A549 (cell line): Measurements from ENCODE around the gene CENPE. TPM values are rescaled to one million over a fixed set of nuclear protein-coding genes. Genes with fewer than 3 reads are reported as not detected.

Source experiments
- ATAC-seq, 2 experiments: fragments of 200-7000 bp in 1 of 2; fragments of >200 bp in 1 of 2; cut with Nextera tagmentation in 1 of 2; cut with Tn5 transposase in 1 of 2; 3 replicates each; pipeline versions ENCODE4 v1.8.0 to v1.9.1; 2018 to 2020; ENCODE audit warnings: mild to moderate bottlenecking in 1 of 2, moderate library complexity in 1 of 2
- CTCF ChIA-PET: fragments of 300-600 bp; sonication (Branson Sonifier 250); formaldehyde crosslinking; extraction: SDS; loops from one replicate; lab custom pipeline; 2021; ENCODE audit warnings: antibody characterized with exemption, inconsistent platforms; lab: Yijun Ruan, JAX
- POLR2A ChIA-PET: fragments of 350-600 bp; formaldehyde crosslinking; extraction: SDS; loops from one replicate; lab custom pipeline; 2021; ENCODE audit warnings: antibody characterized with exemption, inconsistent platforms; lab: Yijun Ruan, JAX
- DNase-seq, 2 experiments: peaks; one replicate each; pipeline versions ENCODE4 v3.0.0 to v3.0.0-alpha.2; 2011 to 2016; ENCODE audit warnings: low read depth in 1 of 2, low spot score in 1 of 2
- FAIRE-seq: peaks from 2 replicates; lab custom pipeline; 2011; peaks lifted over from hg19 to GRCh38; lab: Jason Lieb, UNC
- H3K27ac ChIP-seq, 2 experiments: fragments of >200 bp; sonication (Bioruptor Twin); formaldehyde crosslinking; 3 replicates each; pipeline ENCODE4 v1.5.1; 2016 to 2017
- H3K4me1 ChIP-seq: fragments of >200 bp; sonication (Bioruptor Twin); formaldehyde crosslinking; 3 replicates; pipeline ENCODE4 v1.6.1; 2016
- H3K4me2 ChIP-seq: fragments of >200 bp; sonication (Bioruptor Twin); formaldehyde crosslinking; 3 replicates; pipeline ENCODE4 v1.6.1; 2016
- H3K4me3 ChIP-seq: fragments of >200 bp; sonication (Bioruptor Twin); formaldehyde crosslinking; 3 replicates; pipeline ENCODE4 v1.5.1; 2016
- H3K9me3 ChIP-seq: fragments of >200 bp; sonication (Bioruptor Twin); formaldehyde crosslinking; 3 replicates; pipeline ENCODE4 v1.6.1; 2016
- BCL3 ChIP-seq: fragments of >200 bp; sonication (Bioruptor Twin); formaldehyde crosslinking; IDR thresholded peaks from 3 replicates; pipeline ENCODE4 v1.6.1; 2016
- BHLHE40 ChIP-seq: IDR thresholded peaks from 2 replicates; pipeline ENCODE4 v1.6.1; 2012; ENCODE audit warnings: low read depth, low read length, inconsistent platforms
- CHD2 ChIP-seq: fragments of 150-350 bp; IDR thresholded peaks from 2 replicates; pipeline ENCODE4 v1.6.1; 2014; ENCODE audit warnings: low read length; ENCODE audit not compliant: partially characterized antibody
- CHD4 ChIP-seq: fragments of 200-600 bp; sonication (generic); IDR thresholded peaks from 2 replicates; pipeline ENCODE4 v1.6.1; 2016; ENCODE audit warnings: antibody characterized with exemption, mild to moderate bottlenecking, borderline replicate concordance
- EHF ChIP-seq: fragments of 250-450 bp; sonication (Bioruptor Pico); IDR thresholded peaks from 2 replicates; pipeline ENCODE4 v1.5.0; 2020; ENCODE audit warnings: mild to moderate bottlenecking
- EP300 ChIP-seq, 2 experiments: fragments of >200 bp; sonication (Bioruptor Twin); formaldehyde crosslinking; IDR thresholded peaks; 2 replicates in 1 of 2; 3 replicates in 1 of 2; pipeline ENCODE4 v1.6.1; 2016 to 2017
- FOSB ChIP-seq: fragments of 250-450 bp; sonication (Bioruptor Pico); IDR thresholded peaks from 2 replicates; pipeline ENCODE4 v1.5.0; 2020; ENCODE audit warnings: mild to moderate bottlenecking, moderate library complexity
- HEYL ChIP-seq: fragments of 250-450 bp; sonication (Bioruptor Pico); IDR thresholded peaks from 2 replicates; pipeline ENCODE4 v1.8.0; 2021; ENCODE audit warnings: mild to moderate bottlenecking, moderate library complexity
- HMGXB4 ChIP-seq: fragments of 250-450 bp; sonication (Bioruptor Pico); IDR thresholded peaks from 2 replicates; pipeline ENCODE4 v1.5.0; 2021; ENCODE audit warnings: mild to moderate bottlenecking, moderate library complexity, borderline replicate concordance
- HOXA7 ChIP-seq: fragments of 250-450 bp; sonication (Bioruptor Pico); IDR thresholded peaks from 2 replicates; pipeline ENCODE4 v1.5.0; 2020; ENCODE audit warnings: mild to moderate bottlenecking, moderate library complexity
- HOXB5 ChIP-seq: fragments of 250-450 bp; sonication (Bioruptor Pico); IDR thresholded peaks from 2 replicates; pipeline ENCODE4 v1.5.0; 2020; ENCODE audit warnings: mild to moderate bottlenecking, moderate library complexity
- JUN ChIP-seq, 2 experiments: fragments of >200 bp; sonication (Bioruptor Twin); formaldehyde crosslinking; IDR thresholded peaks; 2 replicates in 1 of 2; 3 replicates in 1 of 2; pipeline ENCODE4 v1.6.1; 2016 to 2017
- JUNB ChIP-seq: fragments of >200 bp; sonication (Bioruptor Twin); formaldehyde crosslinking; IDR thresholded peaks from 2 replicates; pipeline ENCODE4 v1.6.1; 2016
- KDM5A ChIP-seq: fragments of 200-600 bp; sonication (generic); IDR thresholded peaks from 2 replicates; pipeline ENCODE4 v1.6.1; 2016; ENCODE audit warnings: antibody characterized with exemption, mild to moderate bottlenecking
- MAFK ChIP-seq: fragments of 450-650 bp; IDR thresholded peaks from 2 replicates; pipeline ENCODE4 v1.6.1; 2014; ENCODE audit not compliant: partially characterized antibody
- MAZ ChIP-seq: fragments of 150-350 bp; IDR thresholded peaks from 2 replicates; pipeline ENCODE4 v1.6.1; 2014; ENCODE audit warnings: antibody characterized with exemption, low read depth, low read length, borderline replicate concordance
- MYC ChIP-seq: IDR thresholded peaks from 2 replicates; pipeline ENCODE4 v1.6.1; 2012; ENCODE audit warnings: mild to moderate bottlenecking, inconsistent platforms, low read length, improper control_type of control experiment, borderline replicate concordance
- NFE2L2 ChIP-seq: fragments of 150-350 bp; conservative IDR thresholded peaks from 2 replicates; pipeline ENCODE4 v1.6.1; 2014; ENCODE audit warnings: low read length
- NPAS2 ChIP-seq: fragments of 250-450 bp; sonication (Bioruptor Pico); IDR thresholded peaks from 2 replicates; pipeline ENCODE4 v1.8.0; 2022; ENCODE audit warnings: mild to moderate bottlenecking, moderate library complexity, borderline replicate concordance
- NR3C1 ChIP-seq: fragments of >200 bp; sonication (Bioruptor Twin); formaldehyde crosslinking; IDR thresholded peaks from 3 replicates; pipeline ENCODE4 v1.6.1; 2017
- POLR2A ChIP-seq: IDR thresholded peaks from 2 replicates; pipeline ENCODE4 v1.6.1; 2012; ENCODE audit warnings: mild to moderate bottlenecking, low read length
- RAD21 ChIP-seq, 2 experiments: fragments of >200 bp in 1 of 2; sonication (Bioruptor Twin) in 1 of 2; formaldehyde crosslinking in 1 of 2; IDR thresholded peaks in 1 of 2; conservative IDR thresholded peaks in 1 of 2; 2 replicates in 1 of 2; 3 replicates in 1 of 2; pipeline ENCODE4 v1.6.1; 2012 to 2018; ENCODE audit warnings: inconsistent platforms in 1 of 2
- RARB ChIP-seq: fragments of 250-450 bp; sonication (Bioruptor Pico); IDR thresholded peaks from 2 replicates; pipeline ENCODE4 v1.8.0; 2021; ENCODE audit warnings: mild to moderate bottlenecking, moderate library complexity
- RCOR1 ChIP-seq: fragments of 150-350 bp; IDR thresholded peaks from 2 replicates; pipeline ENCODE4 v1.6.1; 2014; ENCODE audit warnings: antibody characterized with exemption, low read length, low read depth
- RFX5 ChIP-seq: fragments of 450-650 bp; IDR thresholded peaks from 2 replicates; pipeline ENCODE4 v1.7.1; 2014; ENCODE audit warnings: antibody characterized with exemption, mild to moderate bottlenecking, moderate library complexity
- RNF2 ChIP-seq: fragments of 200-600 bp; sonication (generic); IDR thresholded peaks from 2 replicates; pipeline ENCODE4 v1.6.1; 2016; ENCODE audit warnings: low read depth, mild to moderate bottlenecking, antibody characterized with exemption, moderate library complexity, borderline replicate concordance
- SMC3 ChIP-seq: fragments of >200 bp; sonication (Bioruptor Twin); formaldehyde crosslinking; IDR thresholded peaks from 3 replicates; pipeline ENCODE4 v1.6.1; 2018; ENCODE audit warnings: inconsistent platforms
- SREBF2 ChIP-seq: fragments of 450-650 bp; IDR thresholded peaks from 2 replicates; pipeline ENCODE4 v1.6.1; 2014; ENCODE audit warnings: mild to moderate bottlenecking, moderate library complexity
- TFCP2L1 ChIP-seq: fragments of 250-450 bp; sonication (Bioruptor Pico); IDR thresholded peaks from 2 replicates; pipeline ENCODE4 v1.5.0; 2021; ENCODE audit warnings: mild to moderate bottlenecking
- ZNF302 ChIP-seq: fragments of 250-450 bp; sonication (Bioruptor Pico); IDR thresholded peaks from 2 replicates; pipeline ENCODE4 v1.9.0; 2021; ENCODE audit warnings: inconsistent platforms, mild to moderate bottlenecking, moderate library complexity
- WGBS: methylation state at CpG from one replicate; pipeline ENCODE4 v1.1.6; 2017; ENCODE audit errors: missing lambda C conversion rate; 5-methylcytosine and 5-hydroxymethylcytosine counted together
- polyA plus RNA-seq, 4 experiments: library from polyadenylated mRNA; depleted of rRNA in 3 of 4; stranded (reverse); fragments of >200 nt; fragmentation: RNase III in 1 of 4; extraction: RNeasy Plus Mini Kit Qiagen cat#74134 plus additional on column Dnase treatment in 1 of 4; gene quantifications; 2 replicates in 3 of 4; 3 replicates in 1 of 4; pipeline ENCODE4 v1.2.3, GENCODE V29; 2011 to 2017
- TF ChIP-seq, protein P1 (sequence below): IDR thresholded peaks from 2 replicates; pipeline ENCODE4 v1.6.1; 2012

CENPE gene
- polyA plus RNA-seq, 2 of the 4 experiments (the other 2 are of a cell fraction), result 6.3 to 15.9 TPM

DNA sequence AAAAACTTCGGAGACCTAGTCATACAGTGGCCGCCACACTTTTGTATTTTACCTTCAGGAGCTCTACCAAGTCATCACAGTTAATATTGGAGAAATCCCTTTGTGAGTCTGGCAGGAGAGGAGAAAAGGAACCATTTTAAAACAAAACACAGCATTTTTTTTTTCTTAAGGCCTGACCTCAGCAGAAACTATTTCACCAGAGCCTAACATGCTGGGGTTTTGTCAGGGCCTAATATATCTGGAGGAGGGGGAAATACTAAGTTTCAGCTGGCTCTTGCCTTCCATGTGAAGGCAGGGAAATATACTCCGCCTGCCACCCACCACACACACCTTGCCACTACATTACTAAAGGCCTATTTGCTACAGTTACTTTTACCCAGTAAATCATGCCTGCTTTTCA, 72.0 kb downstream of the CENPE start:
- no peak for ATAC-seq
- Histone ChIP-seq H3K4me2 (no peak overlapping the region), H3K9me3 (0 out of 3 replicates have a peak, but pooled peaks cover 4% of the 10 kb centered on the region), H3K4me1 (no peaks in the 10 kb centered on the region), H3K4me3 (no peak overlapping the region)
- ChIA-PET CTCF (interaction anchor here (0.6 kb wide), 1 partner anchor 1799 kb away, joined by 3 read pairs; no protein-coding TSS in a partner anchor), POLR2A (no interaction called here)
- DNase-seq, result no peak
- no peak for TF ChIP-seq HEYL (CRISPR knock-in tag)
- TF ChIP-seq KDM5A, result no peak
- no peak for TF ChIP-seq RCOR1
- no peak for TF ChIP-seq RNF2
- TF ChIP-seq MAZ, result no peak
- TF ChIP-seq, all 56 proteins: peak for 0
- H3K27ac ChIP-seq, result no peak overlapping the region
- FAIRE-seq, result no peak
- WGBS, result 87% methylated on average over 3 of the region's 3 CpGs

DNA sequence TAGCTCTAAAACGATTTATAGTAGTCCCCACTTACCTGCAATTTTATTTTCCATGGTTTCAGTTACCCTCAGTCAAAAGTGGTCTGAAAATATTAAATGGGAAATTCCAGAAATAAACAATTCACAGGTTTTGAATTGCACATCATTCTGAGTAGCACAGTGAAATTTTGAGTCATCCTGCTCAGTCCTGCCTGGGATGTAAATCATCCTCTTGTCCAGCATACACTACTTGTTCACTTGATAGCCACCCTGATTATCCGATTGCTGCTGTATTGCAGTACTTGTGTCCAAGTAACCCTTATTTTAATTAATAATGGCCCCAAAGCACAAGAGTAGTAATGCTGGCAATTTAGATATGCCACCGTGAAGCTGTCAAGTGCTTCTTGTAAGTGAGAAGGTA, 75.0 kb downstream of the CENPE start:
- ChIA-PET POLR2A (no interaction called here), CTCF (interaction anchor here (1.5 kb wide), 1 partner anchor 30 kb away, joined by 5 read pairs; no protein-coding TSS in a partner anchor)
- ATAC-seq (no peak), FAIRE-seq (no peak), DNase-seq (no peak)
- TF ChIP-seq MAFK (no peak), HOXA7 (no peak), BHLHE40 (no peak), EP300 (IDR thresholded peaks at IDR 0.05) (no peak), BCL3 (no peak), SREBF2 (no peak), JUNB (no peak), ZNF302 (CRISPR knock-in tag) (no peak), HEYL (CRISPR knock-in tag) (no peak), MYC (no peak), CHD4 (no peak), RARB (CRISPR knock-in tag) (no peak), HMGXB4 (CRISPR knock-in tag) (no peak), NFE2L2 (no peak), JUN (IDR thresholded peaks at IDR 0.05) (no peak), NR3C1 (no peak)
- TF ChIP-seq, protein P1, sequence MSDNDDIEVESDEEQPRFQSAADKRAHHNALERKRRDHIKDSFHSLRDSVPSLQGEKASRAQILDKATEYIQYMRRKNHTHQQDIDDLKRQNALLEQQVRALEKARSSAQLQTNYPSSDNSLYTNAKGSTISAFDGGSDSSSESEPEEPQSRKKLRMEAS, result no peak
- H3K27ac ChIP-seq, result no peak overlapping the region
- H3K4me2 ChIP-seq, result no peak overlapping the region
- no peak overlapping the region for H3K4me3 ChIP-seq
- 80% methylated on average over 3 of the region's 3 CpGs for WGBS
- no peaks in the 10 kb centered on the region for H3K4me1 ChIP-seq
- H3K9me3 ChIP-seq, result no peaks in the 10 kb centered on the region

- FAIRE-seq, result no peak
- ATAC-seq, result no peak
- Histone ChIP-seq H3K9me3 (no peaks in the 10 kb centered on the region), H3K27ac (no peak overlapping the region), H3K4me3 (no peak overlapping the region), H3K4me2 (no peak overlapping the region), H3K4me1 (no peaks in the 10 kb centered on the region)
- ChIA-PET CTCF (no interaction called here), POLR2A (no interaction called here)
- no peak for DNase-seq
- WGBS, result 86% methylated on average over 1 of the region's 1 CpG
- TF ChIP-seq KDM5A, result no peak
- no peak for TF ChIP-seq CHD2
- no peak for TF ChIP-seq FOSB (CRISPR knock-in tag)
- no peak for TF ChIP-seq SREBF2
- TF ChIP-seq RCOR1, result no peak
- no peak for TF ChIP-seq RAD21 (conservative IDR thresholded peaks at IDR 0.05 in 1 of 2, IDR thresholded peaks at IDR 0.05 in 1 of 2)
- TF ChIP-seq POLR2A, result no peak
- TF ChIP-seq EHF (CRISPR knock-in tag), result no peak
- no peak for TF ChIP-seq HOXB5
- no peak for TF ChIP-seq HOXA7
- TF ChIP-seq RNF2, result no peak
- no peak for TF ChIP-seq MYC
- TF ChIP-seq RFX5, result no peak
- no peak for TF ChIP-seq TFCP2L1 (CRISPR knock-in tag)
- no peak for TF ChIP-seq NPAS2 (CRISPR knock-in tag)
- TF ChIP-seq BCL3, result no peak
- TF ChIP-seq ZNF302 (CRISPR knock-in tag), result no peak
- TF ChIP-seq SMC3, result no peak
Measured at GRCh38 chr4:103118166-103118565, 80.0 kb downstream of the CENPE start.
